Stimulated activated CD8-positive, alpha-beta memory T cell treated with anti-CD3 and anti-CD28 coated beads, Interleukin-7, amount 100 ng/mL, for 1 hour (primary cell): ENCODE results near the gene TBC1D22A.

ENCODE experiments used
- DNase-seq, 2 donors: peaks; one replicate each; pipeline ENCODE4 v3.0.0-alpha.2; 2020; ENCODE audit warnings: low read depth in 2 of 2

The TBC1D22A gene

GRCh38 chr22:47075568-47075967 lies 313.1 kb downstream of the TBC1D22A start:
- no peak for DNase-seq

- no peak for DNase-seq
These were observed 314.3 kb downstream of the TBC1D22A start for GRCh38 chr22:47076758-47077157.

- no peak for DNase-seq
These were observed 317.6 kb downstream of the TBC1D22A start for GRCh38 chr22:47080100-47080499.

- DNase-seq, result no peak
These were observed 320.1 kb downstream of the TBC1D22A start for GRCh38 chr22:47082505-47082904.

- no peak for DNase-seq
These were observed 321.0 kb downstream of the TBC1D22A start for GRCh38 chr22:47083379-47083986.

GRCh38 chr22:47084226-47084625 lies 321.8 kb downstream of the TBC1D22A start:
- no peak for DNase-seq

GRCh38 chr22:47086596-47087248 lies 324.3 kb downstream of the TBC1D22A start:
- no peak for DNase-seq

GRCh38 chr22:47088480-47089158 lies 326.2 kb downstream of the TBC1D22A start:
- DNase-seq, result no peak

GRCh38 chr22:47089374-47089773 lies 326.9 kb downstream of the TBC1D22A start:
- DNase-seq, result no peak

- DNase-seq, result no peak
These were observed 327.5 kb downstream of the TBC1D22A start for GRCh38 chr22:47089796-47090460.

GRCh38 chr22:47090591-47091245 lies 328.3 kb downstream of the TBC1D22A start:
- no peak for DNase-seq

- no peak for DNase-seq
These were observed 328.8 kb downstream of the TBC1D22A start for GRCh38 chr22:47091246-47091651.

- no peak for DNase-seq
These were observed 329.7 kb downstream of the TBC1D22A start for GRCh38 chr22:47091921-47092700.

GRCh38 chr22:47092896-47093311 lies 330.5 kb downstream of the TBC1D22A start:
- no peak for DNase-seq

- no peak for DNase-seq
These were observed 331.3 kb downstream of the TBC1D22A start for GRCh38 chr22:47093720-47094119.

- DNase-seq, result no peak
These were observed 332.4 kb downstream of the TBC1D22A start for GRCh38 chr22:47094861-47095330.

GRCh38 chr22:47095395-47096122 lies 333.1 kb downstream of the TBC1D22A start:
- DNase-seq, result no peak

GRCh38 chr22:47098121-47098520 lies 335.7 kb downstream of the TBC1D22A start:
- DNase-seq, result no peak

- DNase-seq, result no peak
These were observed 336.1 kb downstream of the TBC1D22A start for GRCh38 chr22:47098554-47098953.

- DNase-seq, result no peak
These were observed 337.6 kb downstream of the TBC1D22A start for GRCh38 chr22:47100019-47100418.
